Activated B cell treated with CpG ODN at 0.5 μM for 24 hours (primary cell): Measurements from ENCODE around the gene NHERF2. TPM values are rescaled to one million over a fixed set of nuclear protein-coding genes. Genes with fewer than 3 reads are reported as not detected.

Source experiments
- ATAC-seq: fragments of 200-7000 bp; cut with Tn5 transposase; one replicate; pipeline ENCODE4 v1.10.0; 2021; ENCODE audit warnings: low read depth, mild to moderate bottlenecking, moderate library complexity
- CTCF ChIA-PET: fragments of 350-600 bp; sonication (Branson Sonifier 250); formaldehyde crosslinking; loops from one replicate; lab custom pipeline; 2021; ENCODE audit warnings: antibody characterized with exemption; lab: Charles Lee
- POLR2A ChIA-PET: fragments of 350-600 bp; sonication (Branson Sonifier 250); formaldehyde crosslinking; loops from one replicate; lab custom pipeline; 2021; ENCODE audit warnings: antibody characterized with exemption; lab: Charles Lee
- DNase-seq: peaks from one replicate; pipeline ENCODE4 v3.0.0; 2022
- H3K27ac Mint-ChIP-seq: one replicate; pipeline ENCODE4 v1.8.0; 2020; ENCODE audit warnings: mixed read lengths
- H3K27me3 Mint-ChIP-seq: one replicate; pipeline ENCODE4 v1.8.0; 2021; ENCODE audit warnings: mixed read lengths
- H3K36me3 Mint-ChIP-seq: one replicate; pipeline ENCODE4 v1.8.0; 2021; ENCODE audit warnings: low read depth, mixed read lengths
- H3K4me1 Mint-ChIP-seq: one replicate; pipeline ENCODE4 v1.8.0; 2021; ENCODE audit warnings: mixed read lengths
- H3K4me3 Mint-ChIP-seq: one replicate; pipeline ENCODE4 v1.8.0; 2020; ENCODE audit warnings: mild to moderate bottlenecking, mixed read lengths
- H3K9me3 Mint-ChIP-seq: one replicate; pipeline ENCODE4 v1.8.0; 2020; ENCODE audit warnings: mixed read lengths
- intact Hi-C: fragments of 100-400 bp; cut with micrococcal nuclease; formaldehyde crosslinking; loops from one replicate; pipeline ENCODE4 v1.15.1; 2024
- total RNA-seq: library from RNA; stranded (reverse); gene quantifications from 2 replicates; pipeline ENCODE4 v1.2.3, GENCODE V29; 2022
- TF ChIP-seq, protein P1 (sequence below): fragments of 200-600 bp; IDR thresholded peaks from one replicate; pipeline ENCODE4 v1.8.0; 2022; ENCODE audit warnings: antibody characterized with exemption, mild to moderate bottlenecking

Gene NHERF2
- total RNA-seq, 1 donor from 2014 or later = 0.93 TPM

DNA sequence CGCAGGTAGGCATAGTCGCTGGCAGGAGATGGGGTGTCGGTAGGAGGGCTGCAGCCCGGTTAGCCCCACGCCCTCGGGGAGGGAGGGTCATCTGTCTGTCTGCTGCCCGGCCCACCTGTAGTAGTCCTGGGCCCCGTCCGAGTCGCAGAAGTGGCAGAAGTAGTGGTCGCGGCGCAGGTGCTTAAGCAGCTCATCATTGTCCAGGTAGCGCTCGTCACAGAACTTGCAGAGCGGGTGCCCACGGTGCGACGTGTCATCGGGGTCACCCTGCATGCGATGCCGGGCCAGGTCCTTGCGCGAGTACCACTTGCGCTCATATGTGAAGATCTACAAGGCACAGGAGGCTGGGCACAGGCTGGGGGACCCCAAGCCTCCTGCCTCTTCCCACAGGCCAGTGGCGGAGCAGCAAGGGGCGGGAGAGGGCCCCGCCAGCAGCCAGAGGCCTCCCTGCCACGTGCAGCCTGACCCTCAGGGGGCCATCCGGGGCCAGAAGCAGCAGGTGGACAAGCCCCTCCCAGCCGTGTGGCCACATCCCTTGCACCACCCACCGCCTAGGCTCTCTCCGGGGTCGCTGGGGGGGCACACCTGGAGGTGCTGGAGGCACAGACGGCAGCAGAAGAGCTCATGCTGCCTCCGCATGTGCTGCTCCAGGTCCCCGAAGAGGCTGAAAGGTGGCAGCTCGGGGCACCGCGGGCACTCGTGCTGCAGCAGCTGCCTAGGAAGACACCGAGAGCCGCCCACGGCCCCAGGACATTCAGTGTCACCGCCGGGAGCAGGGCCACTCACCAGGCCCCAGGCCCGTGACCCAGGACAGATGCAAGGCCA lies 24.1 kb upstream of the NHERF2 start:
- TF ChIP-seq, protein P1, sequence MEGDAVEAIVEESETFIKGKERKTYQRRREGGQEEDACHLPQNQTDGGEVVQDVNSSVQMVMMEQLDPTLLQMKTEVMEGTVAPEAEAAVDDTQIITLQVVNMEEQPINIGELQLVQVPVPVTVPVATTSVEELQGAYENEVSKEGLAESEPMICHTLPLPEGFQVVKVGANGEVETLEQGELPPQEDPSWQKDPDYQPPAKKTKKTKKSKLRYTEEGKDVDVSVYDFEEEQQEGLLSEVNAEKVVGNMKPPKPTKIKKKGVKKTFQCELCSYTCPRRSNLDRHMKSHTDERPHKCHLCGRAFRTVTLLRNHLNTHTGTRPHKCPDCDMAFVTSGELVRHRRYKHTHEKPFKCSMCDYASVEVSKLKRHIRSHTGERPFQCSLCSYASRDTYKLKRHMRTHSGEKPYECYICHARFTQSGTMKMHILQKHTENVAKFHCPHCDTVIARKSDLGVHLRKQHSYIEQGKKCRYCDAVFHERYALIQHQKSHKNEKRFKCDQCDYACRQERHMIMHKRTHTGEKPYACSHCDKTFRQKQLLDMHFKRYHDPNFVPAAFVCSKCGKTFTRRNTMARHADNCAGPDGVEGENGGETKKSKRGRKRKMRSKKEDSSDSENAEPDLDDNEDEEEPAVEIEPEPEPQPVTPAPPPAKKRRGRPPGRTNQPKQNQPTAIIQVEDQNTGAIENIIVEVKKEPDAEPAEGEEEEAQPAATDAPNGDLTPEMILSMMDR = no peak
- Mint-ChIP-seq H3K36me3 (peaks cover 45% of the 10 kb centered on the region), H3K9me3 (no peaks in the 10 kb centered on the region), H3K27ac (no peak overlapping the region), H3K27me3 (no peaks in the 10 kb centered on the region), H3K4me3 (no peak overlapping the region), H3K4me1 (peaks cover 24% of the 10 kb centered on the region)
- no peak for DNase-seq
- intact Hi-C loops = loop anchor here (5.0 kb wide), 1 partner anchor 500 kb away; no protein-coding TSS in a partner anchor
- ChIA-PET POLR2A (interaction anchor here (0.6 to 3.3 kb wide), 5 partner anchors 38 to 707 kb away, joined by 3 to 36 read pairs (median 4); partner anchors contain the start of genes NTHL1, RPS2, TRAF7 and TSC2), CTCF (interaction anchor here (1.1 to 3.0 kb wide), 3 partner anchors 138 to 152 kb away, joined by 3 to 25 read pairs (median 14); partner anchors contain the start of gene TRAF7)
- ATAC-seq = no peak

DNA sequence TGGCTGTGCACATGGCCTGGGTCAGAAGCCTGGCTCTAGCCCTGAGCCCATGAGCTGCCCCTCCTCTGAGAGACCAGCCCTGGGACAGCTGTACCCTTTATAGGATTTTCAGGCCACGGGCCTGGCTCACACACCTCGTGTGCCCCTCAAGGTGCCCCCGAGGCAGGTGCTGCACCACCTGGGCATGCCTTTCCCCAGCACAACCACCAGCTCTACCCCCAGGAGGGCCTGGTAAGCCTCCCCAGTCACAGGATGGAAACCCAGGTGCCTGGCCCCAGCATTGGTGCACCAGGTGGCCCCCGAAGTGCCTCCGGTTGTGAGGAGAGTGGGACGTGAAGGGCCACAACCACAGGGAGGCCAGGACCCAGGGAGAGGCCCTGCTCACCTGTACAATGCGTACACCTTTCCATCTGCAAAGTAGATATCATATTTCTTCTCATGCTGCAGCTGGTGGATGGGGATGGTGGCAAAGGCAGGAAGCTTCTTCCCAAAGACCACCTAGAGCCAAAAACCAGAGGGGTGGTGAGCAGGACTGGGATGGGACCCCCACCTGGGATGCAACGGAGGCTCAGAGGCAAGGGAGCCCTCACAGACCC lies 23.4 kb upstream of the NHERF2 start:
- Mint-ChIP-seq H3K9me3 (no peaks in the 10 kb centered on the region), H3K4me1 (peaks cover 31% of the 10 kb centered on the region), H3K27ac (no peak overlapping the region), H3K36me3 (peaks cover 41% of the 10 kb centered on the region), H3K27me3 (no peaks in the 10 kb centered on the region), H3K4me3 (no peak overlapping the region)
- ATAC-seq (no peak), DNase-seq (no peak)
- POLR2A ChIA-PET = interaction anchor here (0.6 to 3.3 kb wide), 7 partner anchors 12 to 707 kb away, joined by 3 to 36 read pairs (median 5); partner anchors contain the start of genes NOXO1, NTHL1, RPS2 and TRAF7
- intact Hi-C loops = loop anchor here (5.0 kb wide), 1 partner anchor 499 kb away; no protein-coding TSS in a partner anchor
- CTCF ChIA-PET = interaction anchor here (0.6 to 3.0 kb wide), 12 partner anchors 10 to 483 kb away, joined by 3 to 25 read pairs (median 4); partner anchors contain the start of genes NPW, NTHL1, TRAF7 and TSC2
- TF ChIP-seq, protein P1 = no peak

DNA sequence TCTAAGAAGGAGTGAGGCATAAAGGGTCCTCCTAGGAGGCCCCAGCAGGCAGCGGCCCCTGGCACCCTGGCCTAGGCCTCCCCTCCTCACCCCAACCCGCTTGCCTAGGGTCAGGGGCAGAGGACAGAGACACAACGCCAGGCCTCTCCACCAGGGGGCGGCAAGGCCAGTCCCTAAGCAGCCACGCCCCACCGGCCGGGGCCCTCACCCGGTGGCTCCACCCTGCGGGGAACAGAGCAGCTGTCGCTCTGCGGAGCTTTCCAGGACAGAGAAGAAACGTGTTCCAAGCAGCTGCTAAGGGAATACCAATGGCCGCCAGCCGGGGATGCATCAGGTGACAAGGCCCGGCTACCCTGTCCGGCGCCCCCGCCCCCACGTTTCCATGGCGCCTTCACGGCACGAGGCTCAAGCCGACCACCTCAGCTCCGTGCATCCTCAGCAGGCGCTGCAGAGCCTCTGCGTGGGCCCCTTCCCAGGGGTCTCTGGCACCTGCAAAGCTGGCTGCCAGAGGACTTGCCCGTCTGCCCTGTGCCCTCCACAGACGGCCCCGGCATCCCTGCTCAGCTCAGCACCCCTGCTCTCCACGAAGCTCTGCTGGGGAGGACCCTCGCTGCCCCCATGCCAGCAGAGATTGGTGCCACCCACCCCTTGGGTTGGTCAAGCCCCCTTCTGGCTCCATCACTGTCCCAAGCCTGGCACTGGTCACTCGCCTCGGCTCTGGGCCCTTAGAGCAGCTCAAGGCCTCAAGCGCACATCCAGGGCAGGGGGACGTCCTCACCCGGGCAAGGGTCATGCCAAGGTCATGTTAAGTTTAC lies 22.7 kb upstream of the NHERF2 start:
- Mint-ChIP-seq H3K4me3 (no peak overlapping the region), H3K9me3 (no peaks in the 10 kb centered on the region), H3K4me1 (peaks cover 38% of the 10 kb centered on the region), H3K36me3 (peaks cover 36% of the 10 kb centered on the region), H3K27ac (no peak overlapping the region), H3K27me3 (no peaks in the 10 kb centered on the region)
- ATAC-seq (peak; percentile 99), DNase-seq (peak; percentile 80)
- intact Hi-C loops = loop anchor here (1.0 to 5.0 kb wide), 3 partner anchors 12 to 498 kb away; no protein-coding TSS in a partner anchor
- CTCF ChIA-PET = interaction anchor here (0.6 to 3.0 kb wide), 16 partner anchors 10 to 483 kb away, joined by 3 to 25 read pairs (median 4); partner anchors contain the start of genes ECI1, GFER, NPW and NTHL1
- POLR2A ChIA-PET = interaction anchor here (0.9 to 3.3 kb wide), 7 partner anchors 13 to 150 kb away, joined by 3 to 36 read pairs (median 6); partner anchors contain the start of genes NOXO1, NTHL1, RAB26 and RPS2
- TF ChIP-seq, protein P1 = peak; percentile 47

DNA sequence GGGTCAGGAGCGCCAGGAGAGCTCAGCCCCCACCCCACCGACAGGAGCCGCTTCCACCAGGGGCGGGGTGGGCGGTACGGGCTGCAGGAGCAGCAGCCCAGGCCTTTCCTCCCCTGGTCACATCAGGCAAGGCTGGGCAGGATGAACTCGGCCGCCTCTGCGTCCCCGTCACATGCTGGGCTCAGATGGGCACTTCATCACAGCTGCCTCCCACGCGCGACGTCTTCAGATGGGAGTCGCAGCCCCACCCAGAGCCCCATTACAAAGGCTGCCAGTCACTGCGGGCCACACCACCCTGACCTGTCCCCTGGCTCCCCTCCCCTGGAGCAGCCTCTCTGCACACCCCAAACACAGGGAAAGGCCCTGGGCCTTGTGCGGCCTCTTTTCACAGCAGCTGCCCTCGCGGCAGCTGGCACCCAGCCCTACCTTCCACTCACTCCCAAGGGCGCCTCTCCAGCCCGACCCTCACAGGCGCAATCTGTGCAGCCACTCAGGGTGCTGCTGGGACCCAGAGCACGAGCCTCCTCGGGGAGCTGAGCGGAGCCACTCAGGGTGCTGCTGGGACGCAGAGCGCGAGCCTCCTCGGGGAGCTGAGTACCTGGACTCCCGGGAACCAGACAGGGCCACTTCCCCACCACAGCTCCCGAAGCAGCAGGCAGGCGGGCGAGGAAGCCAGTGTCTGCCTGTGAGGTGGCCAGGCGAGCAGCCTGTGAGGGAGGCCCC lies 21.7 kb upstream of the NHERF2 start:
- peaks cover 34% of the 10 kb centered on the region for H3K36me3 Mint-ChIP-seq
- no peak overlapping the region for H3K27ac Mint-ChIP-seq
- TF ChIP-seq, protein P1 = no peak
- ChIA-PET POLR2A (interaction anchor here (0.9 to 3.3 kb wide), 5 partner anchors 14 to 149 kb away, joined by 4 to 36 read pairs (median 16); partner anchors contain the start of genes RAB26, RPS2 and TRAF7), CTCF (interaction anchor here (0.7 to 3.0 kb wide), 10 partner anchors 10 to 482 kb away, joined by 3 to 25 read pairs (median 4); partner anchors contain the start of genes ECI1, NPW, NTHL1 and TRAF7)
- no peaks in the 10 kb centered on the region for H3K27me3 Mint-ChIP-seq
- H3K9me3 Mint-ChIP-seq = no peaks in the 10 kb centered on the region
- ATAC-seq (no peak), DNase-seq (no peak)
- H3K4me1 Mint-ChIP-seq = peaks cover 41% of the 10 kb centered on the region
- H3K4me3 Mint-ChIP-seq = no peak overlapping the region
- intact Hi-C loops = loop anchor here (1.0 to 5.0 kb wide), 5 partner anchors 13 to 677 kb away; partner anchors contain the start of genes KCTD5 and MLST8
